Measurements from ENCODE around the gene SLCO3A1. TPM values are rescaled to one million over a fixed set of nuclear protein-coding genes. Genes with fewer than 3 reads are reported as not detected.

SLCO3A1 gene
- total RNA-seq, 1 experiment from 2014 or later = 5.1 TPM

DNA sequence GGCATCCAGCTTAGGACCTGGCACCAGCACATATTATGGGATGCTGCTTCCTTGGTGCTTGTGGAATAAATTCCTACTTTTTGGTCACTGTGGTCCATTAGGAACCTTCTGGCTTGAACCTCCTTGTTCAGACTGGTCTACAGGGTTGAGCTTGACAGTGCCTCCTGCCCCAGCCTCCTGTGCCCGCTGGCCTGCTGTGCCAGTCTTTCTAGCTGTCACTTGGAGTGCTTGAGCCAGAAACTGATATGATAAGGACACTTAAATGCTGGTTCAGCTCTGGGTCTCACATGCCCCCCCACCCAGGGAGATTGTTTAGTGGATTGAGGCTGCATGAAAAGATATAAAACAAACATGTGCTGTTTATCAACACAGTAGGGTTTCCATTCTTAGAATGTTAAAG, 147.8 kb downstream of the SLCO3A1 start:
- no peaks in the 10 kb centered on the region; the same call in 1 of the 2 replicates for H4K20me1 ChIP-seq (ENCODE audit: insufficient read depth)
- no peaks in the 10 kb centered on the region for H3K9me2 ChIP-seq (ENCODE audit: insufficient read depth)
- no peak overlapping the region for H3K4me3 ChIP-seq (replicated peaks in 1 of 2; ENCODE audit: low read depth in 1 of 2, low read length in 2 of 2)
- H3K9me3 ChIP-seq (ENCODE audit: control insufficient read depth in 1 of 2, insufficient read depth in 1 of 2, low read depth in 1 of 2, low read length in 2 of 2) = no peaks in the 10 kb centered on the region
- H3K4me1 ChIP-seq (ENCODE audit: control insufficient read depth in 1 of 2, insufficient read depth in 2 of 2, low read length in 2 of 2) = no peaks in the 10 kb centered on the region
- ATAC-seq = no peak
- no peaks in the 10 kb centered on the region for H3K36me3 ChIP-seq (ENCODE audit: control insufficient read depth in 1 of 2, insufficient read depth in 2 of 2, low read length in 2 of 2)
- H3K9ac ChIP-seq (ENCODE audit: low read length) = no peak overlapping the region
- TF ChIP-seq, protein P1, sequence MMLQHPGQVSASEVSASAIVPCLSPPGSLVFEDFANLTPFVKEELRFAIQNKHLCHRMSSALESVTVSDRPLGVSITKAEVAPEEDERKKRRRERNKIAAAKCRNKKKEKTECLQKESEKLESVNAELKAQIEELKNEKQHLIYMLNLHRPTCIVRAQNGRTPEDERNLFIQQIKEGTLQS (IDR thresholded peaks at IDR 0.05) = no peak
- TF ChIP-seq ZFX (IDR thresholded peaks at IDR 0.05) = no peak
- no peak for TF ChIP-seq SIN3A (IDR thresholded peaks at IDR 0.05; ENCODE audit: low read depth)
- TF ChIP-seq YY1 (IDR thresholded peaks at IDR 0.05; ENCODE audit: extremely low read depth, insufficient replicate concordance, low read depth, low read length) = no peak
- TF ChIP-seq, protein P2, sequence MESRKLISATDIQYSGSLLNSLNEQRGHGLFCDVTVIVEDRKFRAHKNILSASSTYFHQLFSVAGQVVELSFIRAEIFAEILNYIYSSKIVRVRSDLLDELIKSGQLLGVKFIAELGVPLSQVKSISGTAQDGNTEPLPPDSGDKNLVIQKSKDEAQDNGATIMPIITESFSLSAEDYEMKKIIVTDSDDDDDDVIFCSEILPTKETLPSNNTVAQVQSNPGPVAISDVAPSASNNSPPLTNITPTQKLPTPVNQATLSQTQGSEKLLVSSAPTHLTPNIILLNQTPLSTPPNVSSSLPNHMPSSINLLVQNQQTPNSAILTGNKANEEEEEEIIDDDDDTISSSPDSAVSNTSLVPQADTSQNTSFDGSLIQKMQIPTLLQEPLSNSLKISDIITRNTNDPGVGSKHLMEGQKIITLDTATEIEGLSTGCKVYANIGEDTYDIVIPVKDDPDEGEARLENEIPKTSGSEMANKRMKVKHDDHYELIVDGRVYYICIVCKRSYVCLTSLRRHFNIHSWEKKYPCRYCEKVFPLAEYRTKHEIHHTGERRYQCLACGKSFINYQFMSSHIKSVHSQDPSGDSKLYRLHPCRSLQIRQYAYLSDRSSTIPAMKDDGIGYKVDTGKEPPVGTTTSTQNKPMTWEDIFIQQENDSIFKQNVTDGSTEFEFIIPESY (IDR thresholded peaks at IDR 0.05; ENCODE audit: extremely low read depth, insufficient replicate concordance, low read length) = no peak
- TF ChIP-seq, protein P3, sequence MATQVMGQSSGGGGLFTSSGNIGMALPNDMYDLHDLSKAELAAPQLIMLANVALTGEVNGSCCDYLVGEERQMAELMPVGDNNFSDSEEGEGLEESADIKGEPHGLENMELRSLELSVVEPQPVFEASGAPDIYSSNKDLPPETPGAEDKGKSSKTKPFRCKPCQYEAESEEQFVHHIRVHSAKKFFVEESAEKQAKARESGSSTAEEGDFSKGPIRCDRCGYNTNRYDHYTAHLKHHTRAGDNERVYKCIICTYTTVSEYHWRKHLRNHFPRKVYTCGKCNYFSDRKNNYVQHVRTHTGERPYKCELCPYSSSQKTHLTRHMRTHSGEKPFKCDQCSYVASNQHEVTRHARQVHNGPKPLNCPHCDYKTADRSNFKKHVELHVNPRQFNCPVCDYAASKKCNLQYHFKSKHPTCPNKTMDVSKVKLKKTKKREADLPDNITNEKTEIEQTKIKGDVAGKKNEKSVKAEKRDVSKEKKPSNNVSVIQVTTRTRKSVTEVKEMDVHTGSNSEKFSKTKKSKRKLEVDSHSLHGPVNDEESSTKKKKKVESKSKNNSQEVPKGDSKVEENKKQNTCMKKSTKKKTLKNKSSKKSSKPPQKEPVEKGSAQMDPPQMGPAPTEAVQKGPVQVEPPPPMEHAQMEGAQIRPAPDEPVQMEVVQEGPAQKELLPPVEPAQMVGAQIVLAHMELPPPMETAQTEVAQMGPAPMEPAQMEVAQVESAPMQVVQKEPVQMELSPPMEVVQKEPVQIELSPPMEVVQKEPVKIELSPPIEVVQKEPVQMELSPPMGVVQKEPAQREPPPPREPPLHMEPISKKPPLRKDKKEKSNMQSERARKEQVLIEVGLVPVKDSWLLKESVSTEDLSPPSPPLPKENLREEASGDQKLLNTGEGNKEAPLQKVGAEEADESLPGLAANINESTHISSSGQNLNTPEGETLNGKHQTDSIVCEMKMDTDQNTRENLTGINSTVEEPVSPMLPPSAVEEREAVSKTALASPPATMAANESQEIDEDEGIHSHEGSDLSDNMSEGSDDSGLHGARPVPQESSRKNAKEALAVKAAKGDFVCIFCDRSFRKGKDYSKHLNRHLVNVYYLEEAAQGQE (IDR thresholded peaks at IDR 0.05; ENCODE audit: low read depth) = no peak
- no peak for TF ChIP-seq SP1 (IDR thresholded peaks at IDR 0.05; ENCODE audit: low read depth)
- TF ChIP-seq RAD21 (IDR thresholded peaks at IDR 0.05; ENCODE audit: low read depth) = no peak
- TF ChIP-seq CEBPB (IDR thresholded peaks at IDR 0.05; ENCODE audit: low read depth) = no peak
- TF ChIP-seq FOSL1 (IDR thresholded peaks at IDR 0.05; ENCODE audit: low read depth) = no peak
- H3K79me2 ChIP-seq (ENCODE audit: insufficient read depth, low read length) = no peaks in the 10 kb centered on the region
- DNase-seq (ENCODE audit: low read depth, low spot score) = no peak
- ChIA-PET POLR2A (no interaction called here), CTCF (no interaction called here), RAD21 (ENCODE audit: low non-redundant PET in 1 of 2, low total read pairs in 2 of 2, uncharacterized antibody in 2 of 2, unreplicated experiment in 2 of 2) (no interaction called here)
- H3K27ac ChIP-seq (ENCODE audit: low read depth, low read length) = no peak overlapping the region
- intact Hi-C loops (cut with micrococcal nuclease) = no loop called here
- BruUV-seq (replicated peaks) = no TSS peak
- no peak overlapping the region for H3K4me2 ChIP-seq (ENCODE audit: low read length)
- H3K27me3 ChIP-seq (ENCODE audit: insufficient read depth, low read length) = no peaks in the 10 kb centered on the region
- no peak overlapping the region for H2AFZ ChIP-seq (ENCODE audit: low read depth, low read length, poor library complexity, severe bottlenecking)

Measured in HCT116 (cell line).